SH-SY5Y (cell line): Measurements from ENCODE around the gene ANGPT4.

Source experiments
- GATA2 ChIP-seq: IDR thresholded peaks from 2 replicates; pipeline ENCODE4 v1.6.1; 2011; ENCODE audit warnings: mild to moderate bottlenecking, low read depth, low read length
- GATA3 ChIP-seq: IDR thresholded peaks from 2 replicates; pipeline ENCODE4 v1.6.1; 2011; ENCODE audit warnings: low read depth, mild to moderate bottlenecking, low read length, moderate library complexity

GRCh38 chr20:931401-931800 lies 15.3 kb upstream of the ANGPT4 start:
- TF ChIP-seq GATA2 (no peak), GATA3 (no peak)
